Naive thymus-derived CD4-positive, alpha-beta T cell (primary cell): ENCODE results near the gene POC1A. TPM values are rescaled to one million over a fixed set of nuclear protein-coding genes. Genes with fewer than 3 reads are reported as not detected.

Source experiments
- ATAC-seq: fragments of 150-1000 bp; cut with Tn5 transposase; 2 replicates; pipeline ENCODE4 v1.10.0; 2021; ENCODE audit warnings: mild to moderate bottlenecking, moderate library complexity
- CTCF ChIA-PET: fragments of 350-600 bp; sonication (Branson Sonifier 250); formaldehyde crosslinking; loops from one replicate; lab custom pipeline; 2021; ENCODE audit warnings: antibody characterized with exemption; lab: Charles Lee
- POLR2A ChIA-PET: fragments of 350-600 bp; sonication (Branson Sonifier 250); formaldehyde crosslinking; loops from one replicate; lab custom pipeline; 2021; ENCODE audit warnings: antibody characterized with exemption, inconsistent platforms; lab: Charles Lee
- DNase-seq, 9 donors: peaks; one replicate each; pipeline versions ENCODE4 v3.0.0 to v3.0.0-alpha.2; 2020 to 2022; ENCODE audit warnings: mixed read lengths in 1 of 9
- H3K27ac ChIP-seq: one replicate; pipeline ENCODE4 v1.7.0; 2013; ENCODE audit warnings: mild to moderate bottlenecking, low read depth, low read length, moderate library complexity
- H3K27me3 ChIP-seq, 2 donors: one replicate each; pipeline ENCODE4 v1.7.0; 2013; ENCODE audit warnings: low read length in 2 of 2, mild to moderate bottlenecking in 2 of 2, moderate library complexity in 2 of 2; ENCODE audit not compliant: control insufficient read depth in 2 of 2, insufficient read depth in 2 of 2
- H3K36me3 ChIP-seq, 3 experiments: 1 replicate in 2 of 3; 2 replicates in 1 of 3; pipeline ENCODE4 v1.7.0; 2013; ENCODE audit warnings: low read length in 3 of 3, mild to moderate bottlenecking in 3 of 3, moderate library complexity in 1 of 3; ENCODE audit not compliant: insufficient read depth in 3 of 3, control insufficient read depth in 2 of 3
- H3K4me1 ChIP-seq, 2 donors: one replicate each; pipeline ENCODE4 v1.7.0; 2013; ENCODE audit warnings: low read length in 2 of 2, mild to moderate bottlenecking in 2 of 2, moderate library complexity in 1 of 2; ENCODE audit not compliant: control insufficient read depth in 2 of 2, insufficient read depth in 2 of 2
- H3K4me3 ChIP-seq: 2 replicates; pipeline ENCODE4 v1.7.0; 2013; ENCODE audit warnings: mild to moderate bottlenecking, low read length
- H3K9me3 ChIP-seq, 3 experiments: 1 replicate in 2 of 3; 2 replicates in 1 of 3; pipeline ENCODE4 v1.7.0; 2013; ENCODE audit warnings: low read length in 3 of 3; ENCODE audit not compliant: control insufficient read depth in 2 of 3
- H3K27ac Mint-ChIP-seq, 9 donors: one replicate each; pipeline ENCODE4 v1.8.0; 2020 to 2022; ENCODE audit warnings: mixed read lengths in 9 of 9, mild to moderate bottlenecking in 8 of 9, moderate library complexity in 5 of 9, inconsistent platforms in 2 of 9
- H3K27me3 Mint-ChIP-seq, 5 donors: one replicate each; pipeline ENCODE4 v1.8.0; 2021 to 2022; ENCODE audit warnings: mixed read lengths in 5 of 5, mild to moderate bottlenecking in 1 of 5
- H3K36me3 Mint-ChIP-seq, 5 donors: one replicate each; pipeline ENCODE4 v1.8.0; 2020 to 2022; ENCODE audit warnings: mixed read lengths in 5 of 5, mild to moderate bottlenecking in 3 of 5, inconsistent platforms in 1 of 5
- H3K4me1 Mint-ChIP-seq, 7 donors: one replicate each; pipeline ENCODE4 v1.8.0; 2020 to 2022; ENCODE audit warnings: mixed read lengths in 7 of 7, mild to moderate bottlenecking in 3 of 7, inconsistent platforms in 1 of 7
- H3K4me3 Mint-ChIP-seq, 10 donors: one replicate each; pipeline ENCODE4 v1.8.0; 2020 to 2022; ENCODE audit warnings: mild to moderate bottlenecking in 10 of 10, mixed read lengths in 10 of 10, moderate library complexity in 6 of 10, inconsistent platforms in 2 of 10
- H3K9me3 Mint-ChIP-seq, 11 donors: one replicate each; pipeline ENCODE4 v1.8.0; 2020 to 2022; ENCODE audit warnings: mixed read lengths in 11 of 11, mild to moderate bottlenecking in 4 of 11, inconsistent platforms in 1 of 11, moderate library complexity in 1 of 11
- intact Hi-C, 2 donors: fragments of 100-400 bp; cut with micrococcal nuclease; formaldehyde crosslinking; loops; one replicate each; pipeline ENCODE4 v1.15.1; 2023
- polyA plus RNA-seq, 2 donors: library from polyadenylated mRNA; unstranded; fragments of 300-500 nt; fragmentation: Illumina TruSeq; gene quantifications; one replicate each; pipeline ENCODE4 v1.2.3, GENCODE V29; 2021
- total RNA-seq, 6 experiments: library from RNA in 5 of 6; stranded (reverse) in 5 of 6; gene quantifications; 1 replicate in 5 of 6; 2 replicates in 1 of 6; pipeline ENCODE4 v1.2.3 and lab custom pipeline; 2021 to 2026

Gene POC1A
- total and polyA plus RNA-seq, 7 experiments from 2014 or later: 0.58 to 19.7 (median 1.3) TPM

DNA sequence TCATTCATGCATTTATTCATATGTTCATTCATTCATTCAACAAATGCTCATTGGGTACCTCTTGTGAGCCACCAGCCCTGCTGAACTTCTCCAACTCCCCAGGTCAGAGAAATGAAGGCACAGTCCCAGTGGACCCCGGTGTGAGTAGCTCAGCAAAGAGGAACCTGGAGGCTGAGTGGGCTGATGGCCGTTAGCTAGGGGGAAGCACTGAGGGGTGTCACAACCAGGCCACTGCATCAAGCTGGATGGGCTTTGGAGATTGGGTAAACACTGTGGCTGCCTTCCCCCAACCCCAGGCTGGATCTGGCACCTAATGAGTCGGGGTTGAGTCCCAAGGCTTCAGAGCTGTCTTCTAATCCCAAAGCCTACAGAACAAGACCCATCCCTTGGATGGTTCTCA is 31.6 kb upstream of the POC1A start:
- Histone ChIP-seq H3K36me3 (no peaks in the 10 kb centered on the region), H3K4me1 (peaks cover 0 to 10% of the 10 kb centered on the region in 2 donors), H3K27me3 (no peaks in the 10 kb centered on the region), H3K4me3 (no peak overlapping the region), H3K27ac (no peak overlapping the region), H3K9me3 (no peaks in the 10 kb centered on the region)
- peaks cover 0 to 24% (median 0%) of the 10 kb centered on the region in 7 donors for H3K4me1 Mint-ChIP-seq
- DNase-seq (no peak), ATAC-seq (peak; percentile 41)
- H3K36me3 Mint-ChIP-seq: no peaks in the 10 kb centered on the region
- no peak overlapping the region for H3K27ac Mint-ChIP-seq
- H3K27me3 Mint-ChIP-seq: peaks cover 0 to 6% (median 0%) of the 10 kb centered on the region in 5 donors
- H3K9me3 Mint-ChIP-seq: peaks cover 0 to 2% (median 0%) of the 10 kb centered on the region in 11 donors
- intact Hi-C loops: no loop called here
- POLR2A ChIA-PET: no interaction called here
- no peak overlapping the region for H3K4me3 Mint-ChIP-seq
- CTCF ChIA-PET: no interaction called here

DNA sequence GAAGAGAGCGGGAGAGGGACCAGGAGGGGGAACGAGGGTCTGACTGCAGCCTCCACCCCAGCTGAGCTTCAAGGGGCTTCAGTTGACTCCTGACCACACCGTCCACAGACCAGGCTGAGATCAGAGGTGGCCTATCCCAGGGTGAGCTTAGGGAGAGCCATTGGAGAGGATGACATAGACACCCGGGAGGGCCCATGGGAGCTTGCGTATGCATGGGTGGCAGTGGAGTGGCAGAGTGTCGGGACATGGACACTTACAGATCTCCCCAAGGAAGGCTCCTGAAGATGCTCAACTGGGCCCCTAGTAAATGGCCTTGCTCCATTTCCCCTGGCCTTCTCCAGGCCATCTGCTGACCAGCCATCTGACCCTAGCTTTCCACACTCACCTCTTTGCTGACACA is 31.1 kb upstream of the POC1A start:
- Histone ChIP-seq H3K9me3 (no peaks in the 10 kb centered on the region), H3K27ac (no peak overlapping the region), H3K4me3 (no peak overlapping the region), H3K27me3 (no peaks in the 10 kb centered on the region), H3K36me3 (no peaks in the 10 kb centered on the region), H3K4me1 (peaks cover 0 to 10% of the 10 kb centered on the region in 2 donors)
- ChIA-PET CTCF (interaction anchor here (0.8 kb wide), 1 partner anchor 185 kb away, joined by 3 read pairs; no protein-coding TSS in a partner anchor), POLR2A (no interaction called here)
- intact Hi-C loops: no loop called here
- Mint-ChIP-seq H3K4me3 (no peak overlapping the region), H3K27ac (no peak overlapping the region), H3K9me3 (peaks cover 0 to 2% (median 0%) of the 10 kb centered on the region in 11 donors), H3K36me3 (no peaks in the 10 kb centered on the region), H3K27me3 (peaks cover 0 to 6% (median 0%) of the 10 kb centered on the region in 5 donors), H3K4me1 (peaks cover 0 to 24% (median 0%) of the 10 kb centered on the region in 7 donors)
- DNase-seq: no peak
- no peak for ATAC-seq

DNA sequence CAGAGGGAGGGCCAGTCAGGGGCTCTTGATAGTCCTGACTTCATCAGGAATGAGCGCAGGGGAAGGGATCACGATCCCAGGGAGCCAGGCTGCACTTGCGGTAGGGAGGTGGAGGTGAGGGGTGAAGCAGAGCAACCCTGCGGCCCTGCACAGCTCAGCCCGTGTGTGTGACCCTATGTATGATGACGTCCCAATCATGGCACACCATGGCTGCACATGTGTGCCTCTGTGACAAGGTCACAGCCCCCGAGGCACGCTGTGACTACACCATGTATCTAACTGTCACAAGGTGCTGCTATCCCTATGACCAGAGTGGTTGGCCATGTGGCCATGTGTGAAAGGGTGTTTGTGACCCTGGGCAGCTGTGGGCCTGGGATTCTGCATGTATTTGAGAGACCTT is 30.5 kb upstream of the POC1A start:
- H3K27me3 ChIP-seq: no peaks in the 10 kb centered on the region
- intact Hi-C loops: no loop called here
- no peaks in the 10 kb centered on the region for H3K9me3 ChIP-seq
- H3K4me1 ChIP-seq: peaks cover 0 to 10% of the 10 kb centered on the region in 2 donors
- Mint-ChIP-seq H3K36me3 (no peaks in the 10 kb centered on the region), H3K27me3 (peaks cover 0 to 6% (median 0%) of the 10 kb centered on the region in 5 donors), H3K4me1 (peaks cover 0 to 20% (median 0%) of the 10 kb centered on the region in 7 donors), H3K4me3 (no peak overlapping the region), H3K9me3 (peaks cover 0 to 2% (median 0%) of the 10 kb centered on the region in 11 donors), H3K27ac (no peak overlapping the region)
- POLR2A ChIA-PET: no interaction called here
- no peak for DNase-seq
- no peak for ATAC-seq
- CTCF ChIA-PET: interaction anchor here (0.8 kb wide), 1 partner anchor 184 kb away, joined by 3 read pairs; no protein-coding TSS in a partner anchor
- H3K27ac ChIP-seq: no peak overlapping the region
- H3K36me3 ChIP-seq: no peaks in the 10 kb centered on the region
- H3K4me3 ChIP-seq: no peak overlapping the region

DNA sequence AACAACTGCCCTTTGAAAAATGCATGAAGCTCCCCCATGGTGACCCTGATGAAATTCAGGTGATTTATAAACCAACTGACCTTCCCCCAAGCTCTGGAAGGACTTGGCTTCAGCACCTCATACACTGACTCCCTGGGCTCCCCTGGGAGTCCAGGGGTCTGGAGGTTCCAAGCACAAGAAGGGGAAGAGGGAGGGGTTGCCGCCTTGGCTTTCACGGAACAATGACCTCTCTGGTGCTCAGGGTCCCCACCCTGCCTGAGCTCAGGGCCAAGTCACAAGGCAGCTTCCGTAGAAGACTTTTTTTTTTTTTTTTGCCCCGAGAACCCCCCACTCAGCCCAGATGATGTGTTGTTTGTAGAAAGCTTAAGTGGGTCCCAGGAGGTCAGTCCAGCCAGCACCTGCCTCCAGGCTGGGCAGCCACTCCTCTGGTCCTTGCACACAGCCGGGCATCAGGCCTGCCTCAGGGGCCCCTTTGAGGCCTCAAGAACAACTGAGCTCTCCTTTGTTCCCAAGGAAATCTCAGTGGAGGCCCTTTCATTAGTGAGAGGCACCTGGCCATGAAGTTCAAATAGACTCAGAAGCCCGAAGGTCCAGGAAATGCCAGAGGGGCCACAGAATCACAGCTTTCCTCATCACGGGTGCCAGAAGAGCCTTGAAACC is 29.7 kb upstream of the POC1A start:
- Histone ChIP-seq H3K27me3 (no peaks in the 10 kb centered on the region), H3K4me1 (peaks cover 0 to 10% of the 10 kb centered on the region in 2 donors), H3K9me3 (no peaks in the 10 kb centered on the region), H3K27ac (no peak overlapping the region), H3K4me3 (no peak overlapping the region), H3K36me3 (no peaks in the 10 kb centered on the region)
- no peak for DNase-seq
- Mint-ChIP-seq H3K9me3 (peaks cover 0 to 2% (median 0%) of the 10 kb centered on the region in 11 donors), H3K4me3 (no peak overlapping the region), H3K4me1 (peaks cover 0 to 12% (median 0%) of the 10 kb centered on the region in 7 donors), H3K27me3 (peaks cover 0 to 6% (median 0%) of the 10 kb centered on the region in 5 donors), H3K36me3 (no peaks in the 10 kb centered on the region), H3K27ac (no peak overlapping the region)
- ChIA-PET CTCF (no interaction called here), POLR2A (no interaction called here)
- intact Hi-C loops: no loop called here
- no peak for ATAC-seq

DNA sequence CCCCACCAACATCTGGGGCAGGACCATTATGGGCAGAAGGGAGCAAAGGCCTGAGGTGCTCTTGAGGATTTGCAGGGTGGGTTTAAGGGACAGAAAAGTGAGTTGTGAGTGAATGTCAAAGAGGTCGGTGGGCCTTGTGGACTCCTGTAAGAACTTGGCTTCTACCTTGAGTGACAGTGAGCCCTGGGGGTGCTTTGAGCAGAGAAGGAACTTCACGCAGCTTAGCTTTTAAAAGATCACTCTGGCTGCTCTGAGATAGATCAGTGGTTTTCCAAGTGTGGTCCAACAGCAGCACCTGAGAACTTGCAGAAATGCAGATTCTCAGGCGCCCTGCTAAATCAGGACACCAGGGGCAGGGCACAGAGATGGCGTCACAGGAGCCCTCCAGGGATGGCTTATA is 28.5 kb upstream of the POC1A start:
- H3K27ac Mint-ChIP-seq: peak overlapping the region in 2 of 9 donors; percentile 30 to 51
- Histone ChIP-seq H3K36me3 (no peaks in the 10 kb centered on the region), H3K27me3 (no peaks in the 10 kb centered on the region), H3K27ac (no peak overlapping the region), H3K4me1 (peaks cover 0 to 10% of the 10 kb centered on the region in 2 donors), H3K9me3 (no peaks in the 10 kb centered on the region), H3K4me3 (no peak overlapping the region)
- H3K4me1 Mint-ChIP-seq: peaks cover 0 to 10% (median 0%) of the 10 kb centered on the region in 7 donors
- ATAC-seq: no peak
- peaks cover 0 to 2% (median 0%) of the 10 kb centered on the region in 11 donors for H3K9me3 Mint-ChIP-seq
- intact Hi-C loops: no loop called here
- no peak for DNase-seq
- H3K36me3 Mint-ChIP-seq: no peaks in the 10 kb centered on the region
- ChIA-PET CTCF (interaction anchor here (0.7 kb wide), 1 partner anchor 1533 kb away, joined by 3 read pairs; no protein-coding TSS in a partner anchor), POLR2A (no interaction called here)
- H3K27me3 Mint-ChIP-seq: peaks cover 0 to 12% (median 0%) of the 10 kb centered on the region in 5 donors
- H3K4me3 Mint-ChIP-seq: no peak overlapping the region

DNA sequence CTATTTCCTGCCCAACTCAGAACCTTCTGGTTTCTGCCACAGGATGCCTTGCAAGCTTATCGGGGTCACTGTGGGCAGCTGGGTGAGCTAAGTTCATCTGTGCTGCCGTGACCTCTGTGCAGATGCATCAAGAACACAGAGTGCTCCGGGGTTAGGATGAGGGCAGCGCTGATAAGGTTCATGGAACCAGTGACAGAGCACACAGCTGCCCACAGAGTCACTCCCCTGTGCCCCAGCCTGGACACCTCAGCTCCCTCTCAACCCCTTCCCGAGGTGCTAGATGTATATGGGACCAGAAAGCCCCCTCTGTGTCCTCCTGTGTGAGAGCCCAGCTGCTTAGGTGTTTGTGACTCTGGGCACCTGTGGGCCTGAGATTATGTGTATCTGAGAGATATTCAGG is 28.0 kb upstream of the POC1A start:
- Histone ChIP-seq H3K27me3 (no peaks in the 10 kb centered on the region), H3K9me3 (no peaks in the 10 kb centered on the region), H3K4me1 (peaks cover 0 to 10% of the 10 kb centered on the region in 2 donors), H3K27ac (no peak overlapping the region), H3K4me3 (no peak overlapping the region), H3K36me3 (no peaks in the 10 kb centered on the region)
- peaks cover 0 to 10% (median 0%) of the 10 kb centered on the region in 7 donors for H3K4me1 Mint-ChIP-seq
- H3K9me3 Mint-ChIP-seq: peaks cover 0 to 2% (median 0%) of the 10 kb centered on the region in 11 donors
- peak; percentile 82 for ATAC-seq
- H3K36me3 Mint-ChIP-seq: no peaks in the 10 kb centered on the region
- intact Hi-C loops: no loop called here
- CTCF ChIA-PET: no interaction called here
- no peak for DNase-seq
- H3K4me3 Mint-ChIP-seq: no peak overlapping the region
- POLR2A ChIA-PET: no interaction called here
- peak overlapping the region in 2 of 9 donors; percentile 30 to 51 for H3K27ac Mint-ChIP-seq
- peaks cover 0 to 12% (median 0%) of the 10 kb centered on the region in 5 donors for H3K27me3 Mint-ChIP-seq
